Naive thymus-derived CD4-positive, alpha-beta T cell (primary cell): ENCODE data around the gene SET. TPM values are rescaled to one million over a fixed set of nuclear protein-coding genes. Genes with fewer than 3 reads are reported as not detected.
A peak's percentile ranks its signal among the peaks of the same experiment; 100 is the strongest.

Experiments used
- ATAC-seq: fragments of 150-1000 bp; cut with Tn5 transposase; 2 replicates; pipeline ENCODE4 v1.10.0; 2021; ENCODE audit warnings: mild to moderate bottlenecking, moderate library complexity
- CTCF ChIA-PET: fragments of 350-600 bp; sonication (Branson Sonifier 250); formaldehyde crosslinking; loops from one replicate; lab custom pipeline; 2021; ENCODE audit warnings: antibody characterized with exemption; lab: Charles Lee
- POLR2A ChIA-PET: fragments of 350-600 bp; sonication (Branson Sonifier 250); formaldehyde crosslinking; loops from one replicate; lab custom pipeline; 2021; ENCODE audit warnings: antibody characterized with exemption, inconsistent platforms; lab: Charles Lee
- DNase-seq, 9 donors: peaks; one replicate each; pipeline versions ENCODE4 v3.0.0 to v3.0.0-alpha.2; 2020 to 2022; ENCODE audit warnings: mixed read lengths in 1 of 9
- H3K27ac ChIP-seq: one replicate; pipeline ENCODE4 v1.7.0; 2013; ENCODE audit warnings: mild to moderate bottlenecking, low read depth, low read length, moderate library complexity
- H3K27me3 ChIP-seq, 2 donors: one replicate each; pipeline ENCODE4 v1.7.0; 2013; ENCODE audit warnings: low read length in 2 of 2, mild to moderate bottlenecking in 2 of 2, moderate library complexity in 2 of 2; ENCODE audit not compliant: control insufficient read depth in 2 of 2, insufficient read depth in 2 of 2
- H3K36me3 ChIP-seq, 3 experiments: 1 replicate in 2 of 3; 2 replicates in 1 of 3; pipeline ENCODE4 v1.7.0; 2013; ENCODE audit warnings: low read length in 3 of 3, mild to moderate bottlenecking in 3 of 3, moderate library complexity in 1 of 3; ENCODE audit not compliant: insufficient read depth in 3 of 3, control insufficient read depth in 2 of 3
- H3K4me1 ChIP-seq, 2 donors: one replicate each; pipeline ENCODE4 v1.7.0; 2013; ENCODE audit warnings: low read length in 2 of 2, mild to moderate bottlenecking in 2 of 2, moderate library complexity in 1 of 2; ENCODE audit not compliant: control insufficient read depth in 2 of 2, insufficient read depth in 2 of 2
- H3K4me3 ChIP-seq: 2 replicates; pipeline ENCODE4 v1.7.0; 2013; ENCODE audit warnings: mild to moderate bottlenecking, low read length
- H3K9me3 ChIP-seq, 3 experiments: 1 replicate in 2 of 3; 2 replicates in 1 of 3; pipeline ENCODE4 v1.7.0; 2013; ENCODE audit warnings: low read length in 3 of 3; ENCODE audit not compliant: control insufficient read depth in 2 of 3
- H3K27ac Mint-ChIP-seq, 9 donors: one replicate each; pipeline ENCODE4 v1.8.0; 2020 to 2022; ENCODE audit warnings: mixed read lengths in 9 of 9, mild to moderate bottlenecking in 8 of 9, moderate library complexity in 5 of 9, inconsistent platforms in 2 of 9
- H3K27me3 Mint-ChIP-seq, 5 donors: one replicate each; pipeline ENCODE4 v1.8.0; 2021 to 2022; ENCODE audit warnings: mixed read lengths in 5 of 5, mild to moderate bottlenecking in 1 of 5
- H3K36me3 Mint-ChIP-seq, 5 donors: one replicate each; pipeline ENCODE4 v1.8.0; 2020 to 2022; ENCODE audit warnings: mixed read lengths in 5 of 5, mild to moderate bottlenecking in 3 of 5, inconsistent platforms in 1 of 5
- H3K4me1 Mint-ChIP-seq, 7 donors: one replicate each; pipeline ENCODE4 v1.8.0; 2020 to 2022; ENCODE audit warnings: mixed read lengths in 7 of 7, mild to moderate bottlenecking in 3 of 7, inconsistent platforms in 1 of 7
- H3K4me3 Mint-ChIP-seq, 10 donors: one replicate each; pipeline ENCODE4 v1.8.0; 2020 to 2022; ENCODE audit warnings: mild to moderate bottlenecking in 10 of 10, mixed read lengths in 10 of 10, moderate library complexity in 6 of 10, inconsistent platforms in 2 of 10
- H3K9me3 Mint-ChIP-seq, 11 donors: one replicate each; pipeline ENCODE4 v1.8.0; 2020 to 2022; ENCODE audit warnings: mixed read lengths in 11 of 11, mild to moderate bottlenecking in 4 of 11, inconsistent platforms in 1 of 11, moderate library complexity in 1 of 11
- intact Hi-C, 2 donors: fragments of 100-400 bp; cut with micrococcal nuclease; formaldehyde crosslinking; loops; one replicate each; pipeline ENCODE4 v1.15.1; 2023
- polyA plus RNA-seq, 2 donors: library from polyadenylated mRNA; unstranded; fragments of 300-500 nt; fragmentation: Illumina TruSeq; gene quantifications; one replicate each; pipeline ENCODE4 v1.2.3, GENCODE V29; 2021
- total RNA-seq, 6 experiments: library from RNA in 5 of 6; stranded (reverse) in 5 of 6; gene quantifications; 1 replicate in 5 of 6; 2 replicates in 1 of 6; pipeline ENCODE4 v1.2.3 and lab custom pipeline; 2021 to 2026

The SET gene
- total and polyA plus RNA-seq, 7 experiments from 2014 or later, result 133 to 488 (median 227) TPM

- Histone ChIP-seq H3K27me3 (no peaks in the 10 kb centered on the region), H3K9me3 (no peaks in the 10 kb centered on the region), H3K27ac (peak overlapping the region; percentile 76), H3K36me3 (no peaks in the 10 kb centered on the region), H3K4me3 (peak overlapping the region; percentile 91), H3K4me1 (peaks cover 27 to 36% of the 10 kb centered on the region in 2 donors)
- H3K4me3 Mint-ChIP-seq, result peak overlapping the region; percentile 92 to 100 (median 96)
- POLR2A ChIA-PET, result interaction anchor here (0.6 to 4.4 kb wide), 12 partner anchors 8 to 238 kb away, joined by 3 to 32 read pairs (median 4); partner anchors contain the start of genes DYNC2I2, SPTAN1, ZDHHC12 and ZER1
- intact Hi-C loops, result loop anchor here (1.0 to 10.0 kb wide), 3 partner anchors 28 to 409 kb away; partner anchors contain the start of genes DYNC2I2 (in 2 of the 2), GOLGA2 (in 2 of the 2) and SWI5 (in 2 of the 2)
- H3K27ac Mint-ChIP-seq, result peak overlapping the region; percentile 91 to 99 (median 97)
- CTCF ChIA-PET, result interaction anchor here (0.8 to 1.6 kb wide), 2 partner anchors 18 to 179 kb away, joined by 4 to 7 read pairs; partner anchors contain the start of gene PKN3
- no peaks in the 10 kb centered on the region for H3K27me3 Mint-ChIP-seq
- peaks cover 0 to 8% (median 0%) of the 10 kb centered on the region in 5 donors for H3K36me3 Mint-ChIP-seq
- ATAC-seq, result no peak
- peaks cover 41 to 60% (median 51%) of the 10 kb centered on the region in 7 donors for H3K4me1 Mint-ChIP-seq
- DNase-seq, result no peak
- H3K9me3 Mint-ChIP-seq, result no peaks in the 10 kb centered on the region
Measured at GRCh38 chr9:128684065-128684324, 5.0 kb upstream of the SET start.

GRCh38 chr9:128684325-128685199 is 4.5 kb upstream of the SET start:
- H3K27ac Mint-ChIP-seq, result peak overlapping the region; percentile 91 to 99 (median 97)
- H3K27ac ChIP-seq, result peak overlapping the region; percentile 76
- H3K4me1 Mint-ChIP-seq, result peaks cover 41 to 60% (median 51%) of the 10 kb centered on the region in 7 donors
- ChIA-PET CTCF (interaction anchor here (0.5 to 1.6 kb wide), 4 partner anchors 13 to 180 kb away, joined by 3 to 7 read pairs (median 4); partner anchors contain the start of gene PKN3), POLR2A (interaction anchor here (0.6 to 4.4 kb wide), 14 partner anchors 9 to 308 kb away, joined by 3 to 32 read pairs (median 4); partner anchors contain the start of genes DYNC2I2, SPTAN1, ZDHHC12 and ZER1)
- H3K36me3 Mint-ChIP-seq, result peaks cover 0 to 8% (median 0%) of the 10 kb centered on the region in 5 donors
- H3K9me3 ChIP-seq, result no peaks in the 10 kb centered on the region
- no peaks in the 10 kb centered on the region for H3K27me3 ChIP-seq
- no peaks in the 10 kb centered on the region for H3K36me3 ChIP-seq
- peak overlapping the region; percentile 92 to 100 (median 96) for H3K4me3 Mint-ChIP-seq
- intact Hi-C loops, result loop anchor here (1.0 to 10.0 kb wide), 6 partner anchors 28 to 410 kb away; partner anchors contain the start of genes DYNC2I2 (in 2 of the 2), GOLGA2 (in 2 of the 2), SWI5 (in 2 of the 2) and SPTAN1 (in 1 of the 2)
- no peaks in the 10 kb centered on the region for H3K27me3 Mint-ChIP-seq
- DNase-seq (peak; percentile 36 to 78 (median 69)), ATAC-seq (peak; percentile 50)
- H3K9me3 Mint-ChIP-seq, result no peaks in the 10 kb centered on the region
- peak overlapping the region; percentile 91 for H3K4me3 ChIP-seq
- H3K4me1 ChIP-seq, result peaks cover 27 to 36% of the 10 kb centered on the region in 2 donors

GRCh38 chr9:128685636-128686489 is 3.2 kb upstream of the SET start:
- H3K4me1 Mint-ChIP-seq, result peaks cover 44 to 65% (median 55%) of the 10 kb centered on the region in 7 donors
- H3K9me3 Mint-ChIP-seq, result no peaks in the 10 kb centered on the region
- no peaks in the 10 kb centered on the region for H3K27me3 Mint-ChIP-seq
- H3K4me3 Mint-ChIP-seq, result peak overlapping the region; percentile 92 to 100 (median 96)
- Histone ChIP-seq H3K27ac (peak overlapping the region; percentile 76), H3K4me3 (peak overlapping the region; percentile 91), H3K27me3 (no peaks in the 10 kb centered on the region), H3K9me3 (no peaks in the 10 kb centered on the region), H3K36me3 (no peaks in the 10 kb centered on the region), H3K4me1 (peaks cover 27 to 40% of the 10 kb centered on the region in 2 donors)
- H3K36me3 Mint-ChIP-seq, result peaks cover 0 to 13% (median 0%) of the 10 kb centered on the region in 5 donors
- peak in 7 of 9 donors; percentile 30 to 47 (median 37) for DNase-seq
- H3K27ac Mint-ChIP-seq, result peak overlapping the region; percentile 91 to 99 (median 97)
- CTCF ChIA-PET, result no interaction called here
- intact Hi-C loops, result loop anchor here (5.0 to 10.0 kb wide), 4 partner anchors 39 to 411 kb away; partner anchors contain the start of genes GOLGA2 (in 1 of the 2), SPTAN1 (in 1 of the 2) and SWI5 (in 1 of the 2)
- no peak for ATAC-seq
- POLR2A ChIA-PET, result interaction anchor here (1.0 to 4.4 kb wide), 6 partner anchors 10 to 310 kb away, joined by 3 to 32 read pairs (median 9); partner anchors contain the start of genes DYNC2I2, SPTAN1 and ZDHHC12

- peak overlapping the region in 7 of 10 donors; percentile 13 to 99 (median 86) for H3K4me3 Mint-ChIP-seq
- H3K9me3 ChIP-seq, result no peaks in the 10 kb centered on the region
- H3K27ac Mint-ChIP-seq, result peak overlapping the region; percentile 72 to 99 (median 93)
- no peaks in the 10 kb centered on the region for H3K27me3 ChIP-seq
- no peak overlapping the region for H3K27ac ChIP-seq
- H3K9me3 Mint-ChIP-seq, result no peaks in the 10 kb centered on the region
- peaks cover 27 to 48% of the 10 kb centered on the region in 2 donors for H3K4me1 ChIP-seq
- H3K4me3 ChIP-seq, result no peak overlapping the region
- H3K4me1 Mint-ChIP-seq, result peaks cover 50 to 74% (median 62%) of the 10 kb centered on the region in 7 donors
- H3K27me3 Mint-ChIP-seq, result no peaks in the 10 kb centered on the region
- H3K36me3 ChIP-seq, result peaks cover under 1 to 13% (median 2%) of the 10 kb centered on the region in 3 experiments
- intact Hi-C loops, result loop anchor here (5.0 to 10.0 kb wide), 4 partner anchors 40 to 413 kb away; partner anchors contain the start of genes GOLGA2 (in 1 of the 2), SPTAN1 (in 1 of the 2) and SWI5 (in 1 of the 2)
- H3K36me3 Mint-ChIP-seq, result peaks cover 3 to 21% (median 10%) of the 10 kb centered on the region in 5 donors
- DNase-seq (no peak), ATAC-seq (no peak)
- POLR2A ChIA-PET, result interaction anchor here (0.5 to 2.2 kb wide), 3 partner anchors 30 to 134 kb away, joined by 3 to 13 read pairs (median 5); partner anchors contain the start of gene DYNC2I2
- CTCF ChIA-PET, result no interaction called here
Measured at GRCh38 chr9:128687453-128687852, 1.6 kb upstream of the SET start.

- peak in 1 of 9 donors; percentile 57 for DNase-seq
- peak overlapping the region in 3 of 9 donors; percentile 31 to 93 (median 68) for H3K27ac Mint-ChIP-seq
- peaks cover 11 to 26% (median 21%) of the 10 kb centered on the region in 5 donors for H3K36me3 Mint-ChIP-seq
- peaks cover 42 to 64% (median 59%) of the 10 kb centered on the region in 7 donors for H3K4me1 Mint-ChIP-seq
- H3K4me3 ChIP-seq, result peak overlapping the region; percentile 32
- peak overlapping the region in 9 of 10 donors; percentile 51 to 99 (median 77) for H3K4me3 Mint-ChIP-seq
- H3K27me3 ChIP-seq, result no peaks in the 10 kb centered on the region
- H3K36me3 ChIP-seq, result peaks cover 7 to 31% (median 18%) of the 10 kb centered on the region in 3 experiments
- H3K27ac ChIP-seq, result peak overlapping the region; percentile 82
- intact Hi-C loops, result loop anchor here (1.0 to 10.0 kb wide), 12 partner anchors 13 to 415 kb away; partner anchors contain the start of genes ODF2 (in 2 of the 2), PKN3 (in 2 of the 2), SPTAN1 (in 2 of the 2) and ZDHHC12 (in 2 of the 2)
- ATAC-seq, result peak; percentile 27
- H3K9me3 ChIP-seq, result no peaks in the 10 kb centered on the region
- H3K9me3 Mint-ChIP-seq, result no peaks in the 10 kb centered on the region
- H3K27me3 Mint-ChIP-seq, result no peaks in the 10 kb centered on the region
- H3K4me1 ChIP-seq, result peaks cover 22 to 48% of the 10 kb centered on the region in 2 donors
- CTCF ChIA-PET, result no interaction called here
- POLR2A ChIA-PET, result interaction anchor here (0.9 to 3.4 kb wide), 10 partner anchors 11 to 172 kb away, joined by 3 to 17 read pairs (median 6); partner anchors contain the start of genes DYNC2I2, ENDOG, SPTAN1 and ZDHHC12
Measured at GRCh38 chr9:128689293-128689774, 312 bp downstream of the SET start.
